ENCODE results near the gene TARM1. TPM values are rescaled to one million over a fixed set of nuclear protein-coding genes. Genes with fewer than 3 reads are reported as not detected.
"Not testable (repeated sequence)": the region's sequence is repeated elsewhere in the genome, so short reads cannot be mapped to it uniquely, and the experiment has no call there.

Gene TARM1
- total RNA-seq, 1 donor from 2014 or later = not detected

- H3K4me1 ChIP-seq = peaks cover 5 to 14% of the 10 kb centered on the region in 2 donors
- no peaks in the 10 kb centered on the region for H3K9me3 ChIP-seq
- H3K27ac ChIP-seq = no peak overlapping the region
- peaks cover 10% of the 10 kb centered on the region for H3K27me3 ChIP-seq
- no peak overlapping the region for H3K4me3 ChIP-seq
- TF ChIP-seq CTCF (IDR thresholded peaks at IDR 0.05) = no peak
- no peaks in the 10 kb centered on the region for H3K36me3 ChIP-seq
- intact Hi-C loops (cut with DNase I) = no loop called here
- no peak for DNase-seq (ENCODE audit: low spot score in 2 of 2)
These were observed 18.2 kb upstream of the TARM1 start for GRCh38 chr19:54099190-54099902.

GRCh38 chr19:54096617-54097106 lies 15.5 kb upstream of the TARM1 start:
- TF ChIP-seq CTCF (IDR thresholded peaks at IDR 0.05) = peak in 1 of 3 experiments; percentile 7
- intact Hi-C loops (cut with DNase I) = no loop called here
- no peak overlapping the region for H3K27ac ChIP-seq

GRCh38 chr19:54095859-54096616 lies 14.9 kb upstream of the TARM1 start:
- H3K9me3 ChIP-seq; H3K4me1 ChIP-seq; intact Hi-C loops (cut with DNase I); H3K36me3 ChIP-seq; DNase-seq (ENCODE audit: low spot score in 2 of 2); H3K27ac ChIP-seq: not testable (repeated sequence)
- H3K4me3 ChIP-seq = peak overlapping the region; percentile 40 to 61
- peaks cover 10% of the 10 kb centered on the region for H3K27me3 ChIP-seq

More at GRCh38 chr19:54096617-54097106, 15.5 kb upstream of the TARM1 start:
- Histone ChIP-seq H3K27me3 (peaks cover 10% of the 10 kb centered on the region), H3K36me3 (no peaks in the 10 kb centered on the region), H3K4me3 (peak overlapping the region; percentile 35 to 36), H3K9me3 (no peaks in the 10 kb centered on the region), H3K4me1 (peaks cover 5 to 7% of the 10 kb centered on the region in 2 donors)
- no peak for DNase-seq (ENCODE audit: low spot score in 2 of 2)

- Histone ChIP-seq H3K4me3 (peak overlapping the region; percentile 40 to 61), H3K36me3 (no peaks in the 10 kb centered on the region), H3K4me1 (peaks cover 5 to 7% of the 10 kb centered on the region in 2 donors), H3K27me3 (peaks cover 10% of the 10 kb centered on the region), H3K9me3 (no peaks in the 10 kb centered on the region), H3K27ac (no peak overlapping the region)
- TF ChIP-seq CTCF (IDR thresholded peaks at IDR 0.05) = no peak
- no peak for DNase-seq (ENCODE audit: low spot score in 2 of 2)
- intact Hi-C loops (cut with DNase I) = no loop called here
These were observed 14.1 kb upstream of the TARM1 start for GRCh38 chr19:54095136-54095858.

- Histone ChIP-seq H3K27me3 (peaks cover 10% of the 10 kb centered on the region), H3K36me3 (no peaks in the 10 kb centered on the region), H3K4me1 (peaks cover 5 to 7% of the 10 kb centered on the region in 2 donors), H3K4me3 (no peak overlapping the region), H3K27ac (no peak overlapping the region), H3K9me3 (no peaks in the 10 kb centered on the region)
- intact Hi-C loops (cut with DNase I) = no loop called here
- DNase-seq (ENCODE audit: low spot score in 2 of 2) = no peak
- TF ChIP-seq CTCF (IDR thresholded peaks at IDR 0.05) = no peak
These were observed 13.3 kb upstream of the TARM1 start for GRCh38 chr19:54094426-54095000.

Measured in ascending aorta (tissue), 2 donors.